ENCODE measurements around the gene MDN1.
"Not testable (repeated sequence)": the region's sequence is repeated elsewhere in the genome, so short reads cannot be mapped to it uniquely, and the experiment has no call there.

The MDN1 gene

GRCh38 chr6:89862273-89862672 is 42.7 kb upstream of the MDN1 start:
- Histone ChIP-seq H3K4me3 (ENCODE audit: low read length) (peak overlapping the region; percentile 24), H2AFZ (ENCODE audit: low read depth, low read length) (no peak overlapping the region), H3K9me3 (ENCODE audit: insufficient read depth, low read length) (no peaks in the 10 kb centered on the region), H3K4me2 (ENCODE audit: low read length) (peak overlapping the region; percentile 52), H3K4me1 (ENCODE audit: low read length) (peaks cover 41% of the 10 kb centered on the region), H3K79me2 (ENCODE audit: low read length) (peaks cover 7% of the 10 kb centered on the region), H3K27me3 (ENCODE audit: low read depth, low read length) (no peaks in the 10 kb centered on the region), H4K20me1 (ENCODE audit: insufficient read depth, low read length) (no peaks in the 10 kb centered on the region), H3K36me3 (replicated peaks; ENCODE audit: low read depth, low read length) (peaks cover 45% of the 10 kb centered on the region), H3K9ac (ENCODE audit: low read length) (peak overlapping the region; percentile 5; the same call in 1 of the 2 replicates), H3K27ac (ENCODE audit: low read length) (peak overlapping the region; percentile 88)
- TF ChIP-seq, protein P1, sequence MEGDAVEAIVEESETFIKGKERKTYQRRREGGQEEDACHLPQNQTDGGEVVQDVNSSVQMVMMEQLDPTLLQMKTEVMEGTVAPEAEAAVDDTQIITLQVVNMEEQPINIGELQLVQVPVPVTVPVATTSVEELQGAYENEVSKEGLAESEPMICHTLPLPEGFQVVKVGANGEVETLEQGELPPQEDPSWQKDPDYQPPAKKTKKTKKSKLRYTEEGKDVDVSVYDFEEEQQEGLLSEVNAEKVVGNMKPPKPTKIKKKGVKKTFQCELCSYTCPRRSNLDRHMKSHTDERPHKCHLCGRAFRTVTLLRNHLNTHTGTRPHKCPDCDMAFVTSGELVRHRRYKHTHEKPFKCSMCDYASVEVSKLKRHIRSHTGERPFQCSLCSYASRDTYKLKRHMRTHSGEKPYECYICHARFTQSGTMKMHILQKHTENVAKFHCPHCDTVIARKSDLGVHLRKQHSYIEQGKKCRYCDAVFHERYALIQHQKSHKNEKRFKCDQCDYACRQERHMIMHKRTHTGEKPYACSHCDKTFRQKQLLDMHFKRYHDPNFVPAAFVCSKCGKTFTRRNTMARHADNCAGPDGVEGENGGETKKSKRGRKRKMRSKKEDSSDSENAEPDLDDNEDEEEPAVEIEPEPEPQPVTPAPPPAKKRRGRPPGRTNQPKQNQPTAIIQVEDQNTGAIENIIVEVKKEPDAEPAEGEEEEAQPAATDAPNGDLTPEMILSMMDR (IDR thresholded peaks at IDR 0.05; ENCODE audit: low read depth, low read length) = no peak
- no peak for TF ChIP-seq EZH2phosphoT487 (IDR thresholded peaks at IDR 0.05; ENCODE audit: low read depth)

GRCh38 chr6:89859744-89860143 is 40.1 kb upstream of the MDN1 start:
- Histone ChIP-seq H3K4me2 (ENCODE audit: low read length) (no peak overlapping the region), H4K20me1 (ENCODE audit: insufficient read depth, low read length) (no peaks in the 10 kb centered on the region), H3K9ac (ENCODE audit: low read length) (no peak overlapping the region), H3K9me3 (ENCODE audit: insufficient read depth, low read length) (no peaks in the 10 kb centered on the region), H2AFZ (ENCODE audit: low read depth, low read length) (no peak overlapping the region), H3K4me1 (ENCODE audit: low read length) (peaks cover 41% of the 10 kb centered on the region), H3K27ac (ENCODE audit: low read length) (peak overlapping the region; percentile 39; the same call in 1 of the 2 replicates), H3K27me3 (ENCODE audit: low read depth, low read length) (no peaks in the 10 kb centered on the region), H3K4me3 (ENCODE audit: low read length) (no peak overlapping the region), H3K79me2 (ENCODE audit: low read length) (peaks cover 7% of the 10 kb centered on the region), H3K36me3 (replicated peaks; ENCODE audit: low read depth, low read length) (peaks cover 35% of the 10 kb centered on the region)
- TF ChIP-seq EZH2phosphoT487 (IDR thresholded peaks at IDR 0.05; ENCODE audit: low read depth) = no peak
- TF ChIP-seq, protein P1 (IDR thresholded peaks at IDR 0.05; ENCODE audit: low read depth, low read length) = no peak

DNA sequence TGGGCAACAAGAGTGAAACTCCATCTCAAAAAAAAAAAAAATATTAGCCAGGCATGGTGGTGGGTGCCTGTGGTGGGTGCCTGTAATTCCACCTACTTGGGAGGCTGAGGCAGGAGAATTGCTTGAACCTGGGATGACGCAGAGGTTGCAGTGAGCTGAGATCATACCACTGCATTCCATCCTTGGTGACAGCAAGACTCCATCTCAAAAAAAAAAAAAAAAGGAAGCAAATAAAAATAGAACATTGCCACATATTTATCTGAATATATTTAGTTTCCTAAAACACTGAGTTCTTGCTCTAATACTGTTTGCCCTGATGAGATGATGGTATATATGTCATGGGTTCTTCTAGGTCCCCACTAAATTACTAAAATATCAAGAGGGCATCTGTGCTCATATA is 38.4 kb upstream of the MDN1 start:
- no peak overlapping the region for H3K4me3 ChIP-seq (ENCODE audit: low read length)
- no peaks in the 10 kb centered on the region for H3K79me2 ChIP-seq (ENCODE audit: low read length)
- H3K4me1 ChIP-seq (ENCODE audit: low read length) = peaks cover 29% of the 10 kb centered on the region
- peaks cover 24% of the 10 kb centered on the region for H3K36me3 ChIP-seq (replicated peaks; ENCODE audit: low read depth, low read length)
- no peak overlapping the region for H2AFZ ChIP-seq (ENCODE audit: low read depth, low read length)
- no peaks in the 10 kb centered on the region for H3K27me3 ChIP-seq (ENCODE audit: low read depth, low read length)
- no peak overlapping the region for H3K27ac ChIP-seq (ENCODE audit: low read length)
- TF ChIP-seq, protein P1 (IDR thresholded peaks at IDR 0.05; ENCODE audit: low read depth, low read length) = no peak
- TF ChIP-seq EZH2phosphoT487 (IDR thresholded peaks at IDR 0.05; ENCODE audit: low read depth) = no peak
- H4K20me1 ChIP-seq (ENCODE audit: insufficient read depth, low read length) = no peaks in the 10 kb centered on the region
- H3K9me3 ChIP-seq (ENCODE audit: insufficient read depth, low read length) = no peaks in the 10 kb centered on the region
- H3K4me2 ChIP-seq (ENCODE audit: low read length) = no peak overlapping the region
- H3K9ac ChIP-seq (ENCODE audit: low read length) = no peak overlapping the region

- no peaks in the 10 kb centered on the region for H3K27me3 ChIP-seq (ENCODE audit: low read depth, low read length)
- no peaks in the 10 kb centered on the region for H4K20me1 ChIP-seq (ENCODE audit: insufficient read depth, low read length)
- no peak overlapping the region for H3K9ac ChIP-seq (ENCODE audit: low read length)
- H3K9me3 ChIP-seq (ENCODE audit: insufficient read depth, low read length) = no peaks in the 10 kb centered on the region
- no peak overlapping the region for H2AFZ ChIP-seq (ENCODE audit: low read depth, low read length)
- no peak overlapping the region for H3K4me2 ChIP-seq (ENCODE audit: low read length)
- no peak overlapping the region for H3K4me3 ChIP-seq (ENCODE audit: low read length)
- no peaks in the 10 kb centered on the region for H3K4me1 ChIP-seq (ENCODE audit: low read length)
- H3K79me2 ChIP-seq (ENCODE audit: low read length) = no peaks in the 10 kb centered on the region
- H3K27ac ChIP-seq (ENCODE audit: low read length) = no peak overlapping the region
- no peak for TF ChIP-seq EZH2phosphoT487 (IDR thresholded peaks at IDR 0.05; ENCODE audit: low read depth)
- TF ChIP-seq, protein P1 (IDR thresholded peaks at IDR 0.05; ENCODE audit: low read depth, low read length) = no peak
- peaks cover 4% of the 10 kb centered on the region for H3K36me3 ChIP-seq (replicated peaks; ENCODE audit: low read depth, low read length)
Measured at GRCh38 chr6:89853068-89853467, 33.5 kb upstream of the MDN1 start.

- not testable (repeated sequence) for H3K9me3 ChIP-seq (ENCODE audit: insufficient read depth, low read length); H3K4me1 ChIP-seq (ENCODE audit: low read length); H3K4me3 ChIP-seq (ENCODE audit: low read length); H3K4me2 ChIP-seq (ENCODE audit: low read length); H3K27me3 ChIP-seq (ENCODE audit: low read depth, low read length); H3K9ac ChIP-seq (ENCODE audit: low read length); H2AFZ ChIP-seq (ENCODE audit: low read depth, low read length); H4K20me1 ChIP-seq (ENCODE audit: insufficient read depth, low read length); H3K27ac ChIP-seq (ENCODE audit: low read length); H3K36me3 ChIP-seq (replicated peaks; ENCODE audit: low read depth, low read length)
- peaks cover 13% of the 10 kb centered on the region for H3K79me2 ChIP-seq (ENCODE audit: low read length)
Measured at GRCh38 chr6:89847513-89847912, 27.9 kb upstream of the MDN1 start.

All from OCI-LY3 (cell line).